ENCODE data around the gene TNFSF13. TPM values are rescaled to one million over a fixed set of nuclear protein-coding genes. Genes with fewer than 3 reads are reported as not detected.

TNFSF13 gene
- total RNA-seq, 1 donor: 15.3 TPM

DNA sequence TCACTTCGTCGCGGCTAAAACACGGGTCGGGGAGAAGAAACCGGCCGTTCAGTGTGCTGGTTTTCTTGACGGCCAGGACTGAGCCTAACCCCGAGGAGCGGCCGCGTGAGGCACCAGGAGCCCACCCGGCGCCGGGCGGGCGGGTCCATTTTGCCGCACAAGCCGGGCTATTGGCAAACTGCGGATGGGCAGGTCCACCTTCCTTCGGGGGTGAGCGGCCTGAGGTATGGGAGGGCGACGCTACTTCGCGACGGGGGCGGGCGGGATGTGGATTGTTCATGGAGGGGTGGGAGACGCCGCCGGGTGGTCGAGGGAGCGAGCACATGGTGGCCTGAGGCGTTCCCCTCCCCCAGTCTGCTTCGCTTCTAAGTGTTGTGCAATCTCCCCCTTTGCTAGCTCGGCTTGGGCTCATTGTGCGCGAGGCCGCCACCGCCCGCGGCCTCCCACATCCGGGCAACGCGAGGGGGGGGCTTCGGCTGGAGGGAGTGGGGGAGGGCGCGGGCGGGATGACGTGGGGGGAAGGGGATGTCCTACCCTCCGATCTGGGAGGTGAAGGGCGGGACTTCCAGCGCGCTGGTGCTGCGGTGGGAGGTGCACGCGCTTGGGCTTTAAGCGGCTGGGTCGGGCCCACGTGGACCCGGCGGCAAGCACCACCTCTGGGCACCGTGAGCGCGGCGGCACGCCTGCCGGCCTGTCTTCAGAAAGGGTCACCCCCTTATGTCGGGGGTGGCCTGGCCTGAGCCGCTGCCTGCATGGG, 15.0 kb downstream of the TNFSF13 start:
- DNase-seq (ENCODE audit: low read depth in 2 of 3, low spot score in 2 of 3): peak; percentile 82 to 95 (median 93)

- DNase-seq (ENCODE audit: low read depth in 2 of 3, low spot score in 2 of 3): no peak
These were observed 15.8 kb downstream of the TNFSF13 start for GRCh38 chr17:7574176-7574953.

DNA sequence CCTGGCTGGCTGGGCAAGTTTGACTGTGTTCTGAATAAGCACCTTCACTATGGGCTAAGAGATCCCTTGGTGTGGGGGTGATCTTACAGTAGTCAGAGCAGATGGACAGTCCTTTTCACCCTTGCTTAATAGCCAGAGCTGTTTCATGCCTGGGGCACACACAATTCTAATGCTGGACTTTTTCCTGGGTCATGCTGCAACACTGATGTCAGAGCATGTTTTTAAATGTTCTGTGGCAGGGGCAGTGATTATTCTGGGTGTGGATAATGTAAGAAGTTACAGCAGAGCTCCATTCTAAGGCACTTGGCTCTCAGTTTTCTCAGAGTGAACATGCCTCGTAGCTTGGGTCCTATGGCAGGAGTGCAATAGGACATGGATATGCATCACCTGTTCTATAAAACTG, 16.9 kb downstream of the TNFSF13 start:
- DNase-seq (ENCODE audit: low read depth in 2 of 3, low spot score in 2 of 3): no peak

DNA sequence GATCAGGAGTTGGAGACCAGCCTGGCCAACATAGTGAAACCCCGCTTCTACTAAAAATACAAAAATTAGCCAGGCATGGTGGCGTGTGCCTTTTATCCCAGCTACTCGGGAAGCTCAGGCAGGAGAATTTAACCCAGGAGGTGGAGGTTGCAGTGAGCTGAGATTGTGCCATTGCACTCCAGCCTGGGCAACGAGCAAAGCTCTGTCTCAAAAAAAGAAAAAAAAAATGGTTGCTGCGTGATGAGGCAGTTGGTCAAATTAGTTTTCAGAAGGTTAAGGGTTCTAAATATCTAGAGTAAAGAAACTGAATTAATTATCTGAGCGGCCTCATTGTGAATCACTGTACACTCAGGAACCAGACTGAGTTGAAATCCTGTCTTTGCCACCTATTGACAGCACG, 17.4 kb downstream of the TNFSF13 start:
- DNase-seq (ENCODE audit: low read depth in 2 of 3, low spot score in 2 of 3): no peak

DNA sequence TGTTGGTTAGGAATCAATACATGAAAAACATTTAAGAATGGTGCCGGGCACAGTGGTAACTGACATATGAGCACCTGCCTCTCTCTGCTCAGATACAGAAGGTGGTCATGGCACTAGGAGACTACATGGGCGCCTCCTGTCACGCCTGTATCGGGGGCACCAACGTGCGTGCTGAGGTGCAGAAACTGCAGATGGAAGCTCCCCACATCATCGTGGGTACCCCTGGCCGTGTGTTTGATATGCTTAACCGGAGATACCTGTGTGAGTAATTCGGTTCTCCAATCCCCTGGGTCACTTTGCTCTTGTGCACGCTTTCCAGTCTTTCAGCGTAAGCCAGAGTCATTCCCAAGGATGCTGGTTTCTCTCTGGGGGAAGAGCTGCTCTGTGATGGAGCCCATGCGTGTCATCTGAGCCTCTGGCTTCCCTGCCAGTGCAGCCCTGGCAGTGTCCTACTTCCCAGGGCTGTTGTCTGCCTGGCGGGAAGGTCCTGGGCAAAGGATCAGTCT, 17.9 kb downstream of the TNFSF13 start:
- no peak for DNase-seq (ENCODE audit: low read depth in 2 of 3, low spot score in 2 of 3)

DNA sequence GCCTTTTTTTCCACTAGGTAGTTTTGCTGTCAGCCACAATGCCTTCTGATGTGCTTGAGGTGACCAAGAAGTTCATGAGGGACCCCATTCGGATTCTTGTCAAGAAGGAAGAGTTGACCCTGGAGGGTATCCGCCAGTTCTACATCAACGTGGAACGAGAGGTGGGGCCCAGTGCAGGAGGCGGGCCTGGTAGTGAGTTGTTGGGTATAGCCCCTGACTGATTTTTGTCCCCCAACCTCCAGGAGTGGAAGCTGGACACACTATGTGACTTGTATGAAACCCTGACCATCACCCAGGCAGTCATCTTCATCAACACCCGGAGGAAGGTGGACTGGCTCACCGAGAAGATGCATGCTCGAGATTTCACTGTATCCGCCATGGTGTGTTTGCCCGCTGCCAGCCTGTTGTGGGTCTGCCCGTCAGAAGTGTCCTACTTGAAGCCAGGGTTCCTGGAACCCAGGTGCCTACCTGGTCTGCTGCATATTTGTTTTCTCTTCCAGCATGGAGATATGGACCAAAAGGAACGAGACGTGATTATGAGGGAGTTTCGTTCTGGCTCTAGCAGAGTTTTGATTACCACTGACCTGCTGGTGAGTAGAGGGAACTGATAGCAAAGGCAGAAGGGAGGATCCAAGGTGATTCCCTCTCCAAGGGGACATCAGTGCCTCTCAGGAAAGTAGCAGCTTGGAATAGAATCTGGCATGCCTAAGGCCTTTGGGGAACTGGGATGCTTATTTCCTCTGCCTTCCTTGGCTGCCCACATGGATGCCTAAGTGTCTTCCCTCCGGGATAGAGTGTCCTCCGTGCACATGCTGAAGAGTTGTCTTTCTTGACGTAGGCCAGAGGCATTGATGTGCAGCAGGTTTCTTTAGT, 19.0 kb downstream of the TNFSF13 start:
- no peak for DNase-seq (ENCODE audit: low read depth in 2 of 3, low spot score in 2 of 3)

GRCh38 chr17:7579001-7579833, 20.7 kb downstream of the TNFSF13 start, which contains the start of gene CD68:
TSS of gene CD68 (plus strand) at chr17:7579638. CDS start at chr17:7579678, 40 bp downstream.
- DNase-seq (ENCODE audit: low read depth in 2 of 3, low spot score in 2 of 3): peak in 2 of 3 donors; percentile 80 to 82

GRCh38 chr17:7579834-7580603, 21.5 kb downstream of the TNFSF13 start:
- peak in 1 of 3 donors; percentile 43 for DNase-seq (ENCODE audit: low read depth in 2 of 3, low spot score in 2 of 3)

DNA sequence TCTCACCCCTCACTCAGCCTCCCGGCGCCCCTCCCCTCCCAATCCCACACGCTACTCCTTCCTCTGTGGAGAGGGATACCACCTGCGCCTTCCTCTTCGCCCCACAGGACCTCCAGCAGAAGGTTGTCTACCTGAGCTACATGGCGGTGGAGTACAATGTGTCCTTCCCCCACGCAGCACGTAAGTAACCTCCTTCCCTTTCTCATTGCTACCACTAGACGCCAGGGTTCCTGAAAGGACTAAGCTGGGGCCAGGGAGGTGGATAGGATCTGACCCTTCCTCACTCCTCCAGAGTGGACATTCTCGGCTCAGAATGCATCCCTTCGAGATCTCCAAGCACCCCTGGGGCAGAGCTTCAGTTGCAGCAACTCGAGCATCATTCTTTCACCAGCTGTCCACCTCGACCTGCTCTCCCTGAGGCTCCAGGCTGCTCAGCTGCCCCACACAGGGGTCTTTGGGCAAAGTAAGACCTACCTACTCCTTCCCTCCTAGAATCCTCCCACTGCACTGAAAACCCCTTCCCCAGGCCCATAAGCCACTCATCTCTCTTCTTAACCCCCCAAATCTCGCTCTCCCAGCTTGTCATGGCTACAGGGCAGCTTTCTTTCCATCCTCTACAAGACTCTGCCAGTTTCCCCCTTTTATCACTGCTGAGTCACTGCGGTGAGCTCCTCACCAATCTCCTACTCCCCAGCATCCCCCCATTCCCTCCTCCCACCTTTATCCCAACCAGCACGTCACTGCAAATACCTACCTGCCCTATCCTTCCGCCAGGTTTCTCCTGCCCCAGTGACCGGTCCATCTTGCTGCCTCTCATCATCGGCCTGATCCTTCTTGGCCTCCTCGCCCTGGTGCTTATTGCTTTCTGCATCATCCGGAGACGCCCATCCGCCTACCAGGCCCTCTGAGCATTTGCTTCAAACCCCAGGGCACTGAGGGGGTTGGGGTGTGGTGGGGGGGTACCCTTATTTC, 22.3 kb downstream of the TNFSF13 start:
- no peak for DNase-seq (ENCODE audit: low read depth in 2 of 3, low spot score in 2 of 3)

DNA sequence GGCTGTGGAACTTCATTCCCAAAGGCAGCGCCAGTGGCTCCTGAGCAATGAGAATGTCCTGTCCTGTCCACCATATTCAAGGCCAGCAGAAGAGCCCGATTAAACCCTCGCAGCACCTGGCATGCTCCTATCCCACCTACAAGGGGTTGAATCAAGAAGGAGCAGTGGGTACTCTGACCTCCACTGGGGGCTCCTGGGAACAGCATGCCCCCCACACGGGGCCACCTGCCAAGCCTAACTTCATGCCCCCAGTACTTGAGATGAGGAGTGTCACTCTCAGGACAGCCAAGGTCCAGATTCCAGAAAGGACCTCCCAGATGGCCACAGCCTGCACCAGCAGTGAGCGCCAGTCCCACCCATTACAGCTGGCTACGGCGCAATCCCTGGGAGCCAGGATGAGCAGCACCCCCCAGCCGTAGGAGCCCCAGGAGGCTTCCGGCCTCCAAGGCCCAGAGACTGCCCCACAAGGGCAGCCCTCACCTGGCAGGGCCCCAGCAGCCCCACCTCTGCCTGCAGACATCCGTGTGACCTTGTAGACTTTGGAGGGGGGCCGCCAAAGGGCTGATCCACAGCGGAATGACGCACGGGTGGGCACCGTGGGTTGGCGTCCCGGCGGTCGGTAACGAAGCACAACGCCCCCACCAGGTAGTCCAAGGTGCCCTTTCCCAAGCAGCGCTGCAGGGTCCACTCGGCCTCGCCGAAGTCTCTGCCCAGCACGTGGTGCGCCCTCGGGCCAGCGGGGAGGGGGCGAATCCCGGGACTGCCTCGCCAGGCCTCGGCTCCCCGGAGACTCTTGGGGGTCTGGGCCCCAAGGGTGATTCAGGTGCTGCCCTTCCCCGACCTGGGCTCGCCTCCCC, 24.1 kb downstream of the TNFSF13 start:
- no peak for DNase-seq (ENCODE audit: low read depth in 2 of 3, low spot score in 2 of 3)

DNA sequence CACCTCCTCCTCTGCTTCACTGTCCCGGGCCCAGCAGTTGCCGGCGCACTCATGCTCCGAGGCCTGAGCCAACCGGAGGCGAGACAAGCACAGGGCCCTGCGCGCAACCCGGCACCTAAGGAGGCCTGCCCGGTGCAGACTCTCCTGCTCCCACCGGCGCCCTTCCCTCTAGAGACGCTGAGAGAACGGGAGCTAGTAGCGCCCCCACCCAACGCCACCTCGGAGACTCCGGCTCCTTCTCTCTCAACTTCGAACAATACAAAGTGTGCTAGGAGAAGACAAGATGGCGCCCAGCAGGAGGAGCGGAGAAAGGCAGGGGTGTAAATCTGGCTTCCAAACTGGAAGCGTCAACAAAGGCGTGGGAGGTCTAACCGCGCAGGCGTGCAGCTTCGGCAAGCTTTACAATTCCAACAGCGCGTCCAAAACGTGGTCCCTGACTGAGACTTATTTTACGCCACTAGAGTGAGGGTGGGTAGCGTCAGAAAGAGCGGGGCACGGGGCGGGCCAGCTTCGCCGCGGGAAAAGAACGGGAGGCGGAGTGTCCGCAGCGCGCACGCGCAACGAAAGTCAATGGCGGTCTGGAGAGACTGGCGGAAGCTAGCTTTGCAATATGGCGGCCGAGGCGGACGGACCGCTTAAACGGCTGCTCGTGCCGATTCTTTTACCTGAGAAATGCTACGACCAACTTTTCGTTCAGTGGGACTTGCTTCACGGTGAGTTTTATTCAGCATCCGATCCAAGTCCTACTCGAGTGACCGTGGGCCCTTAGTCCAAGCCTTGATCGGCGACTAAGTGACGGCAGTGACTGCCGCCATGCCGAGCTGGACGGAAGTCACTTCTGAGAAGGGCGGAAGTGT, 24.9 kb downstream of the TNFSF13 start, which contains the start of gene MPDU1:
Gene MPDU1, plus strand, starts transcription at position 600 of the 857 bp plus-strand sequence. Its CDS starts 11 bp downstream, at position 611.
- DNase-seq (ENCODE audit: low read depth in 2 of 3, low spot score in 2 of 3): peak; percentile 90 to 97 (median 95)

- no peak for DNase-seq (ENCODE audit: low read depth in 2 of 3, low spot score in 2 of 3)
These were observed 28.3 kb downstream of the TNFSF13 start for GRCh38 chr17:7586673-7587419.

GRCh38 chr17:7587420-7588151, 29.0 kb downstream of the TNFSF13 start:
- no peak for DNase-seq (ENCODE audit: low read depth in 2 of 3, low spot score in 2 of 3)

DNA sequence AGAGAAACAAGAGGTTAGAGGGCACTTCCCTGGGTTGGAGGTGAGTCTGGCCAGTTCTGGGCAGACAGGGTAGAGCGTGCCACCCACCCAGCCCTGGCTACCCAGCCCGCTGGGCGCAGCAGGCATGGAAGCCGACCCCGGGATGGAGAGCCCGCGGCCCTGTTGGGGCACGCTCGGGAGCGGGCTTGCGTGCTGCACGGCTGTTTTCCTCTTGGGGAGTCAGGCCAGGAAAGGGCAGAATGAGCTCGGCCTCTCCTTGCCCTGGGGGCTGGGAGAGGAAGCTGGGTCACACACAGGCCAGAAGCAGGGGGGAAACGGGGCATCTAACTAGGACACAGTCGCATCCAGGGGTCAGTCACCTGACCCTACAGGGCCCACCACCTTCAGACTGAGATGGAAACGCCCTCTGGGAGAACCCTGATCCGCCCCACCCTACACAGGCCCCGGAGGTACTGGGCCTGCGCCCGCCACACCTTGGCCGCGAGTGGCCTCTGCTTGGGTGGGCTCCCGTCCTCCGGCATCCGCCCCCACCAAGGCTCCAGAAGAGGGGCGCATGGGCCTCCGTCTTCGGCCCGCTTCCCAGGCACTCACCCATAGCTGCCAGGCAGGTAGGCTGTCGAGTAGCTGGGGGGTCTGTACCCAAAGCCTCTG, 30.1 kb downstream of the TNFSF13 start:
- DNase-seq (ENCODE audit: low read depth in 2 of 3, low spot score in 2 of 3): no peak

All from hematopoietic multipotent progenitor cell (in vitro differentiated cells).